ENCODE results near the gene GRM1. TPM values are rescaled to one million over a fixed set of nuclear protein-coding genes. Genes with fewer than 3 reads are reported as not detected.

The GRM1 gene
- total and polyA plus RNA-seq, 9 of the 15 experiments (the other 6 are each of a cell fraction or from before 2014, with no cell fraction given) = not detected

GRCh38 chr6:146211646-146212045 lies 182.8 kb downstream of the GRM1 start:
- Histone ChIP-seq H3K79me2 (ENCODE audit: control insufficient read depth, insufficient read depth, low read length) (no peaks in the 10 kb centered on the region), H3K9ac (ENCODE audit: insufficient read depth in 1 of 2, low read depth in 2 of 2, low read length in 2 of 2) (no peak overlapping the region), H3K27me3 (ENCODE audit: control insufficient read depth in 2 of 2, insufficient read depth in 2 of 2, low read length in 2 of 2) (no peaks in the 10 kb centered on the region), H3K36me3 (ENCODE audit: control insufficient read depth, insufficient read depth, low read length) (no peaks in the 10 kb centered on the region), H2AFZ (ENCODE audit: low read depth, low read length) (no peak overlapping the region), H3K9me1 (ENCODE audit: control insufficient read depth, insufficient read depth, low read length) (no peaks in the 10 kb centered on the region), H3K9me3 (replicated peaks; ENCODE audit: control insufficient read depth, insufficient read depth, low read depth, low read length) (no peaks in the 10 kb centered on the region), H4K20me1 (replicated peaks; ENCODE audit: control insufficient read depth, insufficient read depth, low read length) (no peaks in the 10 kb centered on the region), H3K4me3 (no peak overlapping the region), H3K27ac (ENCODE audit: extremely low read depth, low read depth, low read length) (no peak overlapping the region), H3K4me1 (replicated peaks in 1 of 2; ENCODE audit: control insufficient read depth in 2 of 2, insufficient read depth in 2 of 2, low read length in 2 of 2) (no peaks in the 10 kb centered on the region), H3K4me2 (ENCODE audit: insufficient read depth, low read length) (no peak overlapping the region)
- in situ Hi-C loops (cut with MboI) = no loop called here
- ATAC-seq (no peak), DNase-seq (ENCODE audit: extremely low read depth in 1 of 4, low spot score in 3 of 4) (no peak), FAIRE-seq (no peak)
- TF ChIP-seq ZC3H11A (IDR thresholded peaks at IDR 0.05; ENCODE audit: low read depth, low read length) = no peak
- TF ChIP-seq ZNF445 (CRISPR knock-in tag; IDR thresholded peaks at IDR 0.05; ENCODE audit: low read depth) = no peak
- TF ChIP-seq CBX8 (IDR thresholded peaks at IDR 0.05; ENCODE audit: borderline replicate concordance, extremely low read depth, low read depth, low read length, poor library complexity, severe bottlenecking) = no peak
- TF ChIP-seq ZKSCAN1 (IDR thresholded peaks at IDR 0.05; ENCODE audit: low read depth, low read length) = no peak
- TF ChIP-seq ZBTB49 (CRISPR knock-in tag; IDR thresholded peaks at IDR 0.05; ENCODE audit: borderline replicate concordance) = no peak
- no peak for TF ChIP-seq RCOR1 (IDR thresholded peaks at IDR 0.05; ENCODE audit: borderline replicate concordance in 1 of 2, low read depth in 2 of 2, low read length in 2 of 2)
- no peak for TF ChIP-seq ESRRB (CRISPR knock-in tag; IDR thresholded peaks at IDR 0.05; ENCODE audit: borderline replicate concordance)
- no peak for TF ChIP-seq WHSC1 (IDR thresholded peaks at IDR 0.05; ENCODE audit: low read length)
- TF ChIP-seq, protein P1, sequence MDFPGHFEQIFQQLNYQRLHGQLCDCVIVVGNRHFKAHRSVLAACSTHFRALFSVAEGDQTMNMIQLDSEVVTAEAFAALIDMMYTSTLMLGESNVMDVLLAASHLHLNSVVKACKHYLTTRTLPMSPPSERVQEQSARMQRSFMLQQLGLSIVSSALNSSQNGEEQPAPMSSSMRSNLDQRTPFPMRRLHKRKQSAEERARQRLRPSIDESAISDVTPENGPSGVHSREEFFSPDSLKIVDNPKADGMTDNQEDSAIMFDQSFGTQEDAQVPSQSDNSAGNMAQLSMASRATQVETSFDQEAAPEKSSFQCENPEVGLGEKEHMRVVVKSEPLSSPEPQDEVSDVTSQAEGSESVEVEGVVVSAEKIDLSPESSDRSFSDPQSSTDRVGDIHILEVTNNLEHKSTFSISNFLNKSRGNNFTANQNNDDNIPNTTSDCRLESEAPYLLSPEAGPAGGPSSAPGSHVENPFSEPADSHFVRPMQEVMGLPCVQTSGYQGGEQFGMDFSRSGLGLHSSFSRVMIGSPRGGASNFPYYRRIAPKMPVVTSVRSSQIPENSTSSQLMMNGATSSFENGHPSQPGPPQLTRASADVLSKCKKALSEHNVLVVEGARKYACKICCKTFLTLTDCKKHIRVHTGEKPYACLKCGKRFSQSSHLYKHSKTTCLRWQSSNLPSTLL (IDR thresholded peaks at IDR 0.05) = no peak
- no peak for TF ChIP-seq ZBTB26 (CRISPR knock-in tag; IDR thresholded peaks at IDR 0.05)
- no peak for TF ChIP-seq HNRNPL (IDR thresholded peaks at IDR 0.05; ENCODE audit: low read depth, low read length)
- TF ChIP-seq CHD2 (IDR thresholded peaks at IDR 0.05; ENCODE audit: low read depth, low read length) = no peak
- no peak for TF ChIP-seq KLF10 (CRISPR knock-in tag; IDR thresholded peaks at IDR 0.05)
- TF ChIP-seq MIER1 (IDR thresholded peaks at IDR 0.05; ENCODE audit: low read depth) = no peak
- no peak for TF ChIP-seq CCAR2 (IDR thresholded peaks at IDR 0.05; ENCODE audit: low read depth, low read length)
- TF ChIP-seq CREB5 (CRISPR knock-in tag; IDR thresholded peaks at IDR 0.05) = no peak
- 0% methylated on average over 2 of the region's 2 CpGs for WGBS (ENCODE audit: insufficient coverage, low coverage, missing lambda C conversion rate)
- BruUV-seq (replicated peaks) = no TSS peak
- intact Hi-C loops (cut with micrococcal nuclease) = no loop called here
- ChIA-PET POLR2A (no interaction called here), CTCF (ENCODE audit: low intra/inter-chr PET ratio) (no interaction called here)
